Measurements from ENCODE around the gene MAZ. TPM values are rescaled to one million over a fixed set of nuclear protein-coding genes. Genes with fewer than 3 reads are reported as not detected.

The MAZ gene
- total RNA-seq, 1 donor from 2014 or later, result 247 TPM

GRCh38 chr16:29790183-29790948, 16.0 kb upstream of the MAZ start, which contains the start of gene KIF22:
Gene KIF22, plus strand, starts transcription at chr16:29790751. Its CDS starts 9 bp downstream, at chr16:29790760.
- Histone ChIP-seq H3K36me3 (ENCODE audit: insufficient read depth, low read length) (no peaks in the 10 kb centered on the region), H3K9me3 (ENCODE audit: insufficient read depth, low read depth, low read length) (no peaks in the 10 kb centered on the region), H3K4me2 (ENCODE audit: low read length) (peak within 1 kb of the TSS; percentile 94), H3K27ac (ENCODE audit: low read depth, low read length) (peak within 1 kb of the TSS; percentile 59), H3K79me2 (ENCODE audit: insufficient read depth, low read length) (peaks cover 48% of the 10 kb centered on the region), H4K20me1 (ENCODE audit: insufficient read depth, low read length) (peaks cover 5% of the 10 kb centered on the region), H3K4me1 (ENCODE audit: insufficient read depth, low read length) (peaks cover 11% of the 10 kb centered on the region), H3K27me3 (ENCODE audit: insufficient read depth, low read length) (no peaks in the 10 kb centered on the region), H2AFZ (ENCODE audit: low read depth, low read length) (peak within 1 kb of the TSS; percentile 98), H3K9ac (ENCODE audit: low read length) (peak within 1 kb of the TSS; percentile 85), H3K4me3 (ENCODE audit: insufficient read depth, low read depth, low read length) (peak within 1 kb of the TSS; percentile 91)
- H3K27ac Mint-ChIP-seq (ENCODE audit: unreplicated experiment), result peak within 1 kb of the TSS; percentile 87
- FAIRE-seq (no peak), DNase-seq (ENCODE audit: low read depth) (peak; percentile 95)
- peak within 1 kb of the TSS; percentile 98 for H3K4me3 Mint-ChIP-seq (ENCODE audit: unreplicated experiment)
- H3K36me3 Mint-ChIP-seq (ENCODE audit: low read depth, unreplicated experiment), result no peaks in the 10 kb centered on the region
- no peaks in the 10 kb centered on the region for H3K9me3 Mint-ChIP-seq (ENCODE audit: unreplicated experiment)
- H3K27me3 Mint-ChIP-seq (ENCODE audit: low read depth, unreplicated experiment), result peaks cover 2% of the 10 kb centered on the region
- TF ChIP-seq CTCF (IDR thresholded peaks at IDR 0.05; ENCODE audit: insufficient read depth, low read depth, low read length) (peak; percentile 60), EZH2 (IDR thresholded peaks at IDR 0.05; ENCODE audit: insufficient read depth, low read length) (no peak)
- peaks cover 7% of the 10 kb centered on the region for H3K4me1 Mint-ChIP-seq (ENCODE audit: low read depth, unreplicated experiment)

GRCh38 chr16:29790949-29791844, 15.1 kb upstream of the MAZ start:
- no peak for DNase-seq (ENCODE audit: low read depth)
- Mint-ChIP-seq H3K27me3 (ENCODE audit: low read depth, unreplicated experiment) (no peaks in the 10 kb centered on the region), H3K4me3 (ENCODE audit: unreplicated experiment) (peak overlapping the region; percentile 98), H3K4me1 (ENCODE audit: low read depth, unreplicated experiment) (peaks cover 7% of the 10 kb centered on the region), H3K36me3 (ENCODE audit: low read depth, unreplicated experiment) (no peaks in the 10 kb centered on the region), H3K9me3 (ENCODE audit: unreplicated experiment) (no peaks in the 10 kb centered on the region), H3K27ac (ENCODE audit: unreplicated experiment) (peak overlapping the region; percentile 84)
- no peaks in the 10 kb centered on the region for H3K36me3 ChIP-seq (ENCODE audit: insufficient read depth, low read length)
- H3K79me2 ChIP-seq (ENCODE audit: insufficient read depth, low read length), result peaks cover 55% of the 10 kb centered on the region
- H4K20me1 ChIP-seq (ENCODE audit: insufficient read depth, low read length), result peaks cover 5% of the 10 kb centered on the region
- no peak for FAIRE-seq
- peak overlapping the region; percentile 91 for H3K4me3 ChIP-seq (ENCODE audit: insufficient read depth, low read depth, low read length)
- H3K27me3 ChIP-seq (ENCODE audit: insufficient read depth, low read length), result no peaks in the 10 kb centered on the region
- peaks cover 11% of the 10 kb centered on the region for H3K4me1 ChIP-seq (ENCODE audit: insufficient read depth, low read length)
- TF ChIP-seq EZH2 (IDR thresholded peaks at IDR 0.05; ENCODE audit: insufficient read depth, low read length) (no peak), CTCF (IDR thresholded peaks at IDR 0.05; ENCODE audit: insufficient read depth, low read depth, low read length) (no peak)
- peak overlapping the region; percentile 89 for H2AFZ ChIP-seq (ENCODE audit: low read depth, low read length)
- H3K9me3 ChIP-seq (ENCODE audit: insufficient read depth, low read depth, low read length), result no peaks in the 10 kb centered on the region
- H3K4me2 ChIP-seq (ENCODE audit: low read length), result peak overlapping the region; percentile 90
- H3K9ac ChIP-seq (ENCODE audit: low read length), result peak overlapping the region; percentile 85
- peak overlapping the region; percentile 59 for H3K27ac ChIP-seq (ENCODE audit: low read depth, low read length)

Measured in astrocyte (in vitro differentiated cells and primary cell).